Measurements from ENCODE around the gene VARS2.

GRCh38 chr6:30903236-30903635, 10.8 kb upstream of the VARS2 start:
- no peak for TF ChIP-seq EZH2 (IDR thresholded peaks at IDR 0.05; ENCODE audit: borderline replicate concordance)
- TF ChIP-seq CTCF (IDR thresholded peaks at IDR 0.05; ENCODE audit: poor library complexity): no peak
- no peak for TF ChIP-seq EZH2phosphoT487 (IDR thresholded peaks at IDR 0.05; ENCODE audit: low read depth, severe bottlenecking, unreplicated experiment)
